SU-DHL-6 (cell line): ENCODE data around the gene HDAC6.
"Not testable (repeated sequence)": the region's sequence is repeated elsewhere in the genome, so short reads cannot be mapped to it uniquely, and the experiment has no call there.

Experiments
- H2AFZ ChIP-seq: fragments of 200-600 bp; sonication (generic); 2 replicates; pipeline ENCODE4 v1.6.1; 2014; ENCODE audit warnings: low read depth, mild to moderate bottlenecking, moderate library complexity, mixed read lengths, antibody characterized with exemption, low read length; ENCODE audit not compliant: severe bottlenecking
- H3F3A ChIP-seq: fragments of 200-600 bp; shearing (Covaris generic); 2 replicates; pipeline ENCODE4 v1.6.0; 2016; ENCODE audit warnings: antibody characterized with exemption, mild to moderate bottlenecking; ENCODE audit not compliant: insufficient read depth
- H3K27ac ChIP-seq: fragments of 200-600 bp; sonication (generic); 2 replicates; pipeline ENCODE4 v1.5.1; 2016; ENCODE audit warnings: low read depth, mild to moderate bottlenecking, low read length, moderate library complexity, mixed read lengths
- H3K27me3 ChIP-seq: fragments of 200-600 bp; sonication (generic), shearing (Covaris generic); 2 replicates; pipeline ENCODE4 v1.6.0; 2014; ENCODE audit warnings: mild to moderate bottlenecking, low read length
- H3K36me3 ChIP-seq: fragments of 200-600 bp; sonication (generic); 2 replicates; pipeline ENCODE4 v1.6.1; 2014; ENCODE audit warnings: mild to moderate bottlenecking, low read length, mixed read lengths
- H3K4me2 ChIP-seq: fragments of 300-600, 200-600 bp; shearing (Covaris generic), sonication (generic); 2 replicates; pipeline ENCODE4 v1.6.0; 2014; ENCODE audit warnings: low read length, low read depth, mild to moderate bottlenecking; ENCODE audit not compliant: poor library complexity, severe bottlenecking
- H3K4me3 ChIP-seq: fragments of 200-600 bp; sonication (generic); 2 replicates; pipeline ENCODE4 v1.5.1; 2014; ENCODE audit warnings: antibody characterized with exemption, low read length, mild to moderate bottlenecking, mixed read lengths; ENCODE audit not compliant: insufficient read depth, poor library complexity, severe bottlenecking
- H3K79me2 ChIP-seq: fragments of 200-600 bp; sonication (generic); 2 replicates; pipeline ENCODE4 v1.6.1; 2014; ENCODE audit warnings: mild to moderate bottlenecking, low read length, moderate library complexity; ENCODE audit not compliant: insufficient read depth
- H3K9ac ChIP-seq: fragments of 200-600 bp; sonication (generic); 2 replicates; pipeline ENCODE4 v1.7.0; 2014; ENCODE audit warnings: mild to moderate bottlenecking, low read length
- H3K9me2 ChIP-seq: fragments of 200-600 bp; sonication (generic); replicated peaks from 2 replicates; pipeline ENCODE4 v1.6.1; 2014; ENCODE audit warnings: low read length; ENCODE audit not compliant: insufficient read depth
- H3K9me3 ChIP-seq: fragments of 200-600 bp; sonication (generic); 2 replicates; pipeline ENCODE4 v1.6.1; 2014; ENCODE audit warnings: low read length, mixed read lengths; ENCODE audit not compliant: insufficient read depth
- H4K20me1 ChIP-seq: fragments of 200-600 bp; sonication (generic); 2 replicates; pipeline ENCODE4 v1.6.1; 2014; ENCODE audit warnings: low read depth, mild to moderate bottlenecking, antibody characterized with exemption, low read length, moderate library complexity, mixed read lengths
- EZH2phosphoT487 ChIP-seq: fragments of 200-600 bp; sonication (generic), shearing (Covaris generic); conservative IDR thresholded peaks from 2 replicates; pipeline ENCODE4 v1.6.1; 2018; ENCODE audit warnings: mild to moderate bottlenecking, antibody characterized with exemption, low read length, moderate library complexity, mixed read lengths
- TF ChIP-seq, protein P1 (sequence below): fragments of 200-600 bp; sonication (generic); IDR thresholded peaks from one replicate; pipeline ENCODE4 v1.5.1; 2017; ENCODE audit warnings: antibody characterized with exemption, mild to moderate bottlenecking, low read length, moderate library complexity; ENCODE audit not compliant: insufficient read depth, poor library complexity, severe bottlenecking

HDAC6 gene

DNA sequence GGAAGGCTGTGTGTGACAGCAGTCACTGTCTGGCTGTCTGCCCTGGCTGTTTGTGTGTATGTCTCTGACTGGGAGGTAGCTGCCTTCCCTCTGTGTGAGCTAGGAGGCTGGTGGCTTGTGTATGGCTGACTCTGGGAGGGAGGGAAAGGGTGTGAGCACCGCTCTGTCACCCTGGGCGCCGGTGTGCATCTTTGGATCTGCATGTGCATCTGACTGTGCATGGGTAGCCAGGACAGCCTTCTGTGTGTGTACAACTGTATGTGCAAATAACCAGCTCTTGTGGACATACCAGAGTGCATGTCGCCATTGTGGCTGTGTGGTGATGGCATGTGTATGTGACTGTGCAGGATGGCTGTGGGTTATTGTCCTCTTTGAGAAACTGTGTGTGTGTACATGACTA is 17.0 kb downstream of the HDAC6 start:
- Histone ChIP-seq H3K9ac (no peak overlapping the region), H3K27ac (no peak overlapping the region), H3K27me3 (no peaks in the 10 kb centered on the region), H4K20me1 (no peaks in the 10 kb centered on the region), H3K9me2 (no peaks in the 10 kb centered on the region), H3K79me2 (no peaks in the 10 kb centered on the region), H2AFZ (no peak overlapping the region), H3K9me3 (no peaks in the 10 kb centered on the region), H3K4me2 (no peak overlapping the region), H3F3A (no peaks in the 10 kb centered on the region), H3K36me3 (no peaks in the 10 kb centered on the region), H3K4me3 (no peak overlapping the region)
- TF ChIP-seq EZH2phosphoT487: no peak
- TF ChIP-seq, protein P1, sequence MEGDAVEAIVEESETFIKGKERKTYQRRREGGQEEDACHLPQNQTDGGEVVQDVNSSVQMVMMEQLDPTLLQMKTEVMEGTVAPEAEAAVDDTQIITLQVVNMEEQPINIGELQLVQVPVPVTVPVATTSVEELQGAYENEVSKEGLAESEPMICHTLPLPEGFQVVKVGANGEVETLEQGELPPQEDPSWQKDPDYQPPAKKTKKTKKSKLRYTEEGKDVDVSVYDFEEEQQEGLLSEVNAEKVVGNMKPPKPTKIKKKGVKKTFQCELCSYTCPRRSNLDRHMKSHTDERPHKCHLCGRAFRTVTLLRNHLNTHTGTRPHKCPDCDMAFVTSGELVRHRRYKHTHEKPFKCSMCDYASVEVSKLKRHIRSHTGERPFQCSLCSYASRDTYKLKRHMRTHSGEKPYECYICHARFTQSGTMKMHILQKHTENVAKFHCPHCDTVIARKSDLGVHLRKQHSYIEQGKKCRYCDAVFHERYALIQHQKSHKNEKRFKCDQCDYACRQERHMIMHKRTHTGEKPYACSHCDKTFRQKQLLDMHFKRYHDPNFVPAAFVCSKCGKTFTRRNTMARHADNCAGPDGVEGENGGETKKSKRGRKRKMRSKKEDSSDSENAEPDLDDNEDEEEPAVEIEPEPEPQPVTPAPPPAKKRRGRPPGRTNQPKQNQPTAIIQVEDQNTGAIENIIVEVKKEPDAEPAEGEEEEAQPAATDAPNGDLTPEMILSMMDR: no peak

- not testable (repeated sequence) for H3K9ac ChIP-seq, H3F3A ChIP-seq, H3K79me2 ChIP-seq, H3K36me3 ChIP-seq, H3K4me2 ChIP-seq, H2AFZ ChIP-seq, H3K27me3 ChIP-seq, H4K20me1 ChIP-seq, H3K9me2 ChIP-seq, H3K9me3 ChIP-seq, H3K4me3 ChIP-seq, H3K27ac ChIP-seq
Observed at GRCh38 chrX:48819394-48819793, 17.5 kb downstream of the HDAC6 start.

GRCh38 chrX:48823053-48823452 is 21.2 kb downstream of the HDAC6 start:
- Histone ChIP-seq H3K27ac (no peak overlapping the region), H3K9me3 (no peaks in the 10 kb centered on the region), H3K27me3 (no peaks in the 10 kb centered on the region), H3K9ac (no peak overlapping the region), H3F3A (no peaks in the 10 kb centered on the region), H2AFZ (no peak overlapping the region), H3K79me2 (no peaks in the 10 kb centered on the region), H3K36me3 (no peaks in the 10 kb centered on the region), H3K4me2 (no peak overlapping the region), H4K20me1 (no peaks in the 10 kb centered on the region), H3K4me3 (no peak overlapping the region), H3K9me2 (no peaks in the 10 kb centered on the region)
- TF ChIP-seq, protein P1: no peak
- no peak for TF ChIP-seq EZH2phosphoT487

DNA sequence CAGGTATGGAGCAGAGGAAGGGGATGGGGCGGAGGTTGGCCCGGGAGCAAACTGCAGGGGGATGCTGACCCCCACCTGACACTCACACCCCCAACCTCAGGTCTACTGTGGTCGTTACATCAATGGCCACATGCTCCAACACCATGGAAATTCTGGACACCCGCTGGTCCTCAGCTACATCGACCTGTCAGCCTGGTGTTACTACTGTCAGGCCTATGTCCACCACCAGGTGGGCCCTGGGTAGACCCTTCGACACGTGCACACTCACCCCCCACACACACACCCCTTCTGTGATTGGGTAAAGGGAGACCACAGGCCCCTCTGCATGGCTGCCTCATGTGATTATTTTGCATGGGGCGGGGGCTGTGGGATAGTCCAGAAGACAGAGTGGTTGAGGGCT is 22.2 kb downstream of the HDAC6 start:
- Histone ChIP-seq H3K36me3 (no peaks in the 10 kb centered on the region), H4K20me1 (no peaks in the 10 kb centered on the region), H3K4me2 (no peak overlapping the region), H3K9ac (no peak overlapping the region), H3K9me2 (no peaks in the 10 kb centered on the region), H3F3A (no peaks in the 10 kb centered on the region), H2AFZ (no peak overlapping the region), H3K9me3 (no peaks in the 10 kb centered on the region), H3K4me3 (no peak overlapping the region), H3K79me2 (no peaks in the 10 kb centered on the region), H3K27me3 (no peaks in the 10 kb centered on the region), H3K27ac (no peak overlapping the region)
- no peak for TF ChIP-seq EZH2phosphoT487
